Right forelimb (tissue), 1 donor: ENCODE results near the gene DDA1.

Source experiments
- DNase-seq: peaks from one replicate; pipeline ENCODE4 v3.0.0-alpha.2; 2018

DDA1 gene

DNA sequence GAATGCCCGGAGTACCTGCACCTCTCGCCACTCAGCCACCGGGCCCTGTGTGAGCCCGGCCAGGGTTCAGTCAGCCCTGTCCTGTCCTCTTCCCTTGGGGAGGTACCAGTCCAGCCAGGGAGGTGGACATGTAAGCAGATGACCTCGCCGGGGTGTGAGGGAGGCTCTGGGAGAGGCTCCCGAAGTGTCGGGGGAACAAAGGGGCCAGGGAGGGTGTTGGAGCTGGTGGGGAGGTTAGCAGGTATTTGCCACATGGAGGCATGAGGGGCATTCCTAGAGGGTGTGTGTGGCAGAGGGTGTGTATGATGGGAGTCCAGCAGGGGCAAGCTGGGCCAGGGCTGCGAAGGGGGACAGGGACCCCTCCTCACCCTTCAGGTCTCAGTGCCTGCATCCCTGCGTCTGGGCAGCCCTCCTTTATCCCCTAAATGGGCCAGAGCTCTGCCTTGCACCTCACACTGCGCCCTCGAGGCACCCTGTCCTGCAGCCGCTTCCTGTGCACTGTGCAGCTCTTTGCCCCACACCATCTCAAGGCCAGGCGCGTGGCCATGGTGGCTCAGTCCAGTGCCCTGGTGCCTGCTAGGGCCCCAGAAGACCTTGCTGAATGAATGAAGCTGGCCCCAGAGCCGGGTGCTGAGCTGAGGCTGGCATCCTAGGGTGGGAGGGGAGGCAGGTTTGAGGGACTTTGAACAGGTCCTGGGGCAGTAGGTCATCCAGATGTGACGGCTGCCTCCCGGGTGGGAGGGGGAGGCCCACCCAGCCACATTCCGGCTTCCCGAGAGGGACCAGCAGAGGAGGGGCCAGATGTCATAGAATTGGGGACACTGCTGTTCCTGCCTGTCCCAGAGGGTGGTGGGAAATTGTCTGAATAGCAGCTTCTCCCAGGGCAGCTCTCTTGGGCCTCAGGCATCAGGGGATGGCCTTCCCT is 3.1 kb downstream of the DDA1 start:
- DNase-seq = no peak

DNA sequence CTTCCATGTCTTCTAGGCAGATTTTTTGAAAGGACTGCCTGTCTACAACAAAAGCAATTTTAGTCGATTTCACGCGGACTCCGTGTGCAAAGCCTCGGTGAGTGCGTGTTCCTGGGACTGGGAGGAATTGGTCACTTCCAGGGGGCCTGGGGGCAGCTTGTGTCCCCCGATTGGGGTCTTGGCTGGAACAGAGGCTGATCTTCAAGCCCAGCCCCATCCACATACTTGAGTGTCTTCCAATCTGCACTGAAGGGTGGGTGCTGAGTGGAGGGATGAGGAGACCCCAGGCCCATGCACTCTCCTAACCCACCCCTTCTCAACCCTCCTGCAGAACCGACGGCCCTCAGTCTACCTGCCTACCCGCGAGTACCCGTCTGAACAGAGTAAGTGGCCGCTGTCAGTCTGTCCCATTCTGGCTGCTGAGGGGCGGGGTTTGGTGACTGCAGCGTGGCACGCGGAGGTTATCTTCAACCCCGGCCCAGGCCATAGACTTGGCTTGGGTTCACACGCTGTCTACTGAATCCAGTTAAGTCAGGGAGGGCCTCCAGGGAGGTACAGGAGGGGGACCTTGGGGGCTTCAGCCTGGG is 4.7 kb downstream of the DDA1 start:
- no peak for DNase-seq

DNA sequence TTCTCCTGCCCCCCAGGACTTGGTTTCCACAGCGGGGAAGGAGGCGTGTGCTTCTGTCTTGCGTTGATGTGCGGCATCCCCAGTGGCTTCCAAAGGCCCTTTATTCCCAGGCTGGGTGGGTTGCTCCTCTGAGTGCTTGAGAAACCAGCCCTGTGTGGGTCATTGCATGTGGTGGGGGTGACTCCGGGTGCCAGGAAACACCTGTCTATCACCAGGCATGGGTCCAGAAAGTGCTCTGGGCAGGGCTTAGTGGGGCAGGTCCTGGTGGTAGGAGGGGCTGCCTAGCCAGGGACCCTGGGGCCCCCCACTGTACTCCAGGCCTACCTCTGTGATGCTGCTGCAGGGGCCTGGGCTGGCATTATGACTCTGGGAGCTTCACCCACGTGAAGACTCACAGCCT is 9.6 kb downstream of the DDA1 start:
- no peak for DNase-seq

DNA sequence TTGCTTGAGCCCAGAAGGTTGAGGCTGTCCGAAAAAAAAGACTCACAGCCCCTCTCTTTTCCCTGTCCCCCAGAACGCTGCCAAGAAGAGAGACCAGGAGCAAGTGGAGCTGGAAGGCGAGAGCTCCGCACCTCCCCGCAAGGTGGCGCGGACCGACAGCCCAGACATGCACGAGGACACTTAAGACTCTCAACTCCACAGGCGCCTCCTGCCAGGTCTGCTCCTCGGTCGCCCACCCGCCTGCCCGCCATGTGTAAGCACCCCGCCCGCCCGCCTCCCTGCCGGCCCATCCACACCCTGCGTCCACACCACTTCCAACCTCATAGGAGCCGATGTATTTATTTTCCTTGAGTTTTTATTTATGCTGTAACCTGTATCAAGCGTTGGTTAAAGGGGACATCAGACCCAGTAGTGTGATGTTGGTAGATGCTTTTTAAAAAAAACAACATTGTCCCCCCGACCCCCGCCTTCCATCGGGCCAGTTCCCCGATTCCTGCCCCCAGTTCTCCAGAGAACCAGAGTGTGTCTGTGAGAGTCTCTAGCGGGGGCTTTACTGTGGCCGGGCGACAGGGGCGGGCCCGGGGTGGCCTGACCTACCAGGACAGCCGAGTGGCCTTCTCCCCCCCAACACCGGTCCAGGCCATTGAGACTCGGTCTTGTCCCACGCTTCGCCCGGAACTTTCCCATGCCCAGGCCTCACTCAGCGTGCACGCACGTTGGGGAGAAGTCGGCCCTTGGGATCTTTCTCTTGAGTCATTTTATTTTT is 10.3 kb downstream of the DDA1 start:
- no peak for DNase-seq

DNA sequence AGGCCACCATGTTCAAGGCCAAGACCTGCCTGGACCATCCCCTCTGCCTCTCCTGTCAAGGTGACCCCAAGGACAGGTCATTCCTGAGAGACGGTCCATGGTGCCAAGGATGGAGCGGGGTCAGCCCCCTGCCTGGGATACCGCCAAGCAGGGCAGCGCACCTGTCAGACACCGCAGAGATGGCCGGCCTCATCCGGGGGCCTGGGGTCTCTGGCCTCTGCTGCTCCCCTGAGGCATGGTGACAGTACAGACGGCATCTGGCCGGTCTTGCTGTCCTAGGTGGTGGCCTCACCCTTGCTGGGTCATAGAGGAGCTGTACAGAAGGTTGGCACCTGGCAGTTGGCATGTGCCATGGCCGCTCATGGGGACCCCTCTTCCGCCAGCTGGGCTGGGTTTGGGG is 11.1 kb downstream of the DDA1 start:
- no peak for DNase-seq

DNA sequence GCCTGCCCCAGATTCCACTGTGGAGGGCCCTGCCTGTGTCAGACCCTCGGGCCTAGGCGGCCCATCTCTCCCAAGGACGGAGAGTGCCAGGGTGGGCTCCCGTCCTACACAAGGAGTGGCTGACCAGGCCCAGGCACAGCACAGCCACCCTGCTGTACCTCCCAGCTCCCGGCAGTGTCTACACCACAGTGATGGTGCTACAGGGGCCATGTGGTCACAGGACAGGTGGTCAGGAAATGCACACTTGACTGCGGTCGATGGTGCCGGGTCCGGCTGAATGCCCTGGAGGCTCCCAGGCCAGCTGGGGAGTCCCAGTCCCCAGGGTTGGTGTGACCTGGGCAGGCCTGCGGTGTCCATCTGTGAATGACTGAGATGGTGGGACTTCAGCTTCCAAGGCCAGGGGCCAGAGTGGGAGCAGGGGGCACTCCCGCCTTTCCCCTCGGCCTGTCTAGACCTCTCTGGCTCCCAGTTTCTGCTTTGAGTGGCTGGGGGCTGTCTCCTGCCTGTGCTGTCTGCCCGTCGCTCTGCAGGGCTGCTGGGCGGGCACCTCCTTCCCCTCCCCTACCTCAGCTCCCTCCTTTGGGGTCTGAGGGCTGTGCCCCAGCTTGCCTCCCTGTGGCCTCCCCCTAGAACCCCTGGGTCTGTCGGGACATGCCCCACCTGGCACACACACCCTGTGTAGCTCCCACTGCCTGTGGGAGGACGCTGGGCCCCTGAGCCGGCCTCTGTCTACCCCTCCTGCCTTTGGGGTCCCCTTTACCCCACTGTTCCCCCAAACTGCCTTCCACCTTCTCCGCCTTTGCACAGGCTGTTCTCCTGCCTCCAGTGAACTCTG is 12.5 kb downstream of the DDA1 start:
- DNase-seq = no peak

DNA sequence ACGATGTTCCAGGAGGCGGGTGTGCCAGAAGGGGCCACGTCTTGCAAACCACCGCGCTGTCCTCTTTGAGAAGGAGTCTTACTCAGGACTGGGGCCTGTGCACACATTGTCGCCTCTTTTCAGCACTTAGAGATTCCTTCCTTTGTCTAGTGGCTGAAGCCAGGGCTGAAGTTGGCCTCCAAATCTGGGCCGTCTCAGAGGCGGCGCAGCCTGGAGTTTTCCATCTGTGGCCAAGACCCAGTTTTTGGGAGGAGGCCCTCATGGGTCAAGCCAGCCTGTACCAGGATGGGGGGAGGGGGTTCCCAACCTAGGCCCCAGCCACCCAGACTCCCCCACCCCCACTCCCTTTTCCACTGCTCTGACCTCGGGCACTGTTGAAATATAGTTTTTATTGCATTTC is 13.5 kb downstream of the DDA1 start:
- no peak for DNase-seq

DNA sequence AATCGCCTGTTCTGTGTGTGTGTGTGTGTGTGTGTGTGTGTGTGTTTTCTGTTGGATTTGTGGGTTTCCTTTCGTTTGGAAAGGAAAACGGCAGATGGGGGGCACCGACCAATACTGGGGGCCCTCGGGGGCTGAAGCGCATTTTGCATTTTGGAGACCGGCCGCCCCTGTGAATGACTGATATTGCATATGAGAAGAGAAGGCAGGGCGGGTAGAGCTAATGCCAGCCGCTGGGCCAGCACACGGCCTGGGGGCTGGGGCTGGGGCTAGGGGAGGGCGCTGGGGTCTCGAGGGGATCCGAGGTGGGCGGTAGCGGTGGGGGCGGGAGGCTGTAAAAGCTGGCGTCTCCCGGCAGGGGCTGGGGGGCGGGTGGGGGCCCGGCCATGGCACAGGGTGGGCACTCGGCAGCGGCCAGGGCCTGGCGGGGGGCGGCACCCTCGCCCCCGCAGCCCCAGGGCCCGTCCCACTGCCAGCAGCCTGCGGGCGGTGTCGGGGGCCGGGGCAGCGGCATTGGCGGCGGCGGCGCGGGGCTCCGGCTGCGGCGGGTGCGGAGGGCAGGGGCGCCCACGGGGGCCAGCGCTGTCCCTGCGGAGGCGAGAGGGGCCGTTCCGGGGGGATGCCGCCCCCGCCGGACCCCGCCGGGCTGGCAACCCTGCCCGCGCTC is 14.1 kb downstream of the DDA1 start:
- DNase-seq = no peak

DNA sequence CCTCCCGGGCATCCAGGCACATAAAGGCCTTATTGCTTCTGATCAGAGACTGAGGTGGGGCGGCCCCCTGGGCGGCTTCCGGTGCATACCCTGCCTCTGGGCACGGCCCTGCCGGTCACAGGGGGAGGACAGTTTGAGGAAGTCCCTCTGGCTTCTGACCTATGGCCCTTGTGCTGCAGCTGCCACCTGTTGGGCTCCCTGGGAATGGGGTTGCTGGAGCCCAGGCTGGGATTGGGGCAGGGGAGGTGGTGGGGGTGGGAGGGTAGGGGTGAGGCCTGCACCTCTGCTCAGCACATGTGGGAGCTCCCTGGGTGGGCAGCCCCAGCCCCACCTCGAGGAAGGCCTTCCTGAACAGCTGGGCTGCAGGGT is 14.6 kb downstream of the DDA1 start:
- DNase-seq = no peak

DNA sequence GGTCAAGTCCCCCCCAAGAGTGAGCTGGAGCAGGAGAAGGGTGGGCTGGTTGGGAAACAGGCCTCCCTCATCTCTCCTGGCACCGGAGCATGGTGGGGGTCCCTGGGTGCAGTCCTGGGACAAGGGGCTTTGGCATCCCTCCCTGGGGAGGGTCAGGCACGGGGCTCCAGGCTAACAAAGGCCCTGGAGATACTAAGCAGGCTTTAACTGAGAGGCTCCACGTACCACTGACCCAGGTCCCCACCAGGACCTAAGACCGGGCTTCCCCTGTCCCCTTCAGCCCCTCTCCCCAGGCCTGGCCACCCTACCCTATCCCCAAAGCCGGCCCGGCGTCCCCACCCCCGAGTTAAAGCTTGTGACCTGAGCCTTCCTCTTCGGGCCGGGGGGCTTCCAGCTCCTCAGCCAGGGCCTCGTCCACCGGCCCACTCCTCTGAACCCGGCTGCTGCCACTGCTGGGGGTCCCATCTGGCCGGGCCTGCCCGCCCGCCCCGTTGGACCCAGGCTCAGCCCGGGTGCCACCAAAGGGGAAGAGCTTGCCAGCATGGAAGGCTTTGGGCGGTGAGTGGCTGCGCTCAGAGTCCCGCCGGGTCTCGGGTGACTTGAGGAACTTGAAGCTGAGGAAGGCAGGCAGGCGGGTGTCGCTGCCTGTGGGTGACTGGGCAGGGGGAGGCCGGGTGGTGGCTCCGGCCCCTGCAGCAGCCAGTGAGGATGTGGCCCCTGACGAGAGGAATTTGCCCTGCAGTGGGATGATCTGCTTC is 15.2 kb downstream of the DDA1 start:
- no peak for DNase-seq

DNA sequence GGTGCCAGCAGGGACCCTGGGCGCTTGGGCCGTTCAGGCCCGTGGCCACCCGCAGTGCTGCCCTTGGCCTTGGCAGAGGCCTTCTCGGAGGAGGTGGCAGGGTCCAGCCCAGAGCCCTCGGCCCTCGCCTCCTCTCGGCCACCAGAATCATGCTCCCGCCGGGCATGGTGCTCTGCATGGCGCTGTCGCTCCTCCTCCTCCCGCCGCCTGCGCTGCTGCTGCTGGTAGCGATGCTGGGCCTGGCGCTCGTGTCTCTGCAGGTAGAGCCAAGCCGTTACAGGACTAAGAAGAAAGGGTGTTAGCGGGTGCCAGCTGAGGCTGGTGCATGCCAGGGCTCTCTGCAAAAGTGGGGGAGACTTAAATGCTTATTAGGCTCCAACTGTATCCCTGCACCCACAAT is 15.8 kb downstream of the DDA1 start:
- no peak for DNase-seq

DNA sequence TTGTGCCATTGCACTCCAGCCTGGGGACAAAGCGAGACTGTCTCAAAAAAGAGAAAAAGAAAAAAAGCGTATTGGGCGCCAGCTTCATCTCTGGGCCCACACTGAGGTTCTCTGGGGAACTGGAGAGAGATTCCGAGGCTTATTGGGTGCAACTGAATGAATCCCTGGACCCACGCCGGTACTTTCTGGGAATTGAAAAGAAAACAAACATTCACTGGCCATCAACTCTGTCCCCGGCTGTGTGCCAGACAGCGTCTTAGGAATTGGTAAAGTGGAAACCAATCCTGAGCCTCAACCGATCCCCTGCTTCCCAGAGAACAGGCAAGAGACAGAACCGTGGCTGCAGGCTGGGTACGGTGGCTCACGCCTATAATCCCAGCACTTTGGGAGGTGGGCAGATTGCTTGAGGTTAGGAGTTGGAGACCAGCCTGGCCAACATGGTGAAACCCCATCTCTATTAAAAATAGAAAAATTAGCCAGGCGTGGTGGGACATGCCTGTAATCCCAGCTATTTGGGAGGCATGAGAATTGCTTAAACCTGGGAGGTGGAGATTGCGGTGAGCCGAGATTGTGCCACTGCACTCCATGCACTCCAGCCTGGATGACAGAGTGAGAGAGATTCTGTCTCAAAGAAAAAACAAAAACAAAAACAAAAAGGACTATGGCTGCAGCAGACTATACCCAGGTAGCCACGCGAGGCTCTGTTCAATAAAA is 16.7 kb downstream of the DDA1 start:
- no peak for DNase-seq

DNA sequence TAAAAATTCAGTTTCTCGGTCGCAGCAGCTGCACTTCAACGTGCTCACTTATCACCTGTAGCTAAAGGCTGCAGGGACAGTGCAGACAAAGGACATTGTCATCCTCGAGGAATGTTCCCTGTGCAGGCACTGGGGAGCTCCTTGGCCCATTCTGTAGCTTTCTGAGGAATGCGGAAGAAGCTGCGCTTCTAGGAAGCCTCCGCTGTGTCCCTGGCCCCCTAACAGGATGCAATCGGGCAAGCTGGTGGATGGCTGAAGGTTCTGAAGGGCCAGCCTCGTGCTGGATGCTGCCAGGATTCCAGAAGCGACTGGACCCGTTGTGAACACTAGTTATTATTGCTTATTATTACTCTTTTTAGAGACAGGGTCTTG is 17.2 kb downstream of the DDA1 start:
- DNase-seq = no peak

DNA sequence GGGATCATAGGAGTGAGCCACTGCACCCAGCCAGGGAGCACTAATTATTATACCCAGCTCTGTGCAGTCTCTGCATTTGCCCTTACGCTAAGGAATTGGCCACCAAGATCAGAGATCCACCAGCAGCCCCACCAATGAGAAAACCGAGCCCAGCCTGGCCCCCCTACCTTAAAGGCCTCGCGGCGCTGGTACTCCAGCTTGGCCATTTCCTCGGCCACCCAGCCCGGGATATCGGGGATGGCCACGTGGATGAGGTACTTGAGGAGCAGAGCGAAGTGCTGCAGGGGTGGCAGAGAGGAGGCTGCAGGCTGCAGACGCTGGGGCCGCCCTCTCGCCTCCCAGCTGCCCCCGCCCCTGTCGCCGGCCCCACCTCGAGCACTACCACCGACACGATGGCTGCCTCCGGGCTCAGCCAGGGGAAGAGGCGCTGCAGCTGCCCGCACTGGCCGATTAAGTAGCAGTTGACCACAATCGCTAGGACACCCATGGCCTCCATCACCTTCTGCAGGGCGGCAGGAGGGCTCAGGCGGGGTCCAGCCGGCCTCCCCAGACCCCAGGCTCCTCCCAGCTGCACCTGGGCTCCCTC is 17.8 kb downstream of the DDA1 start:
- DNase-seq = no peak

DNA sequence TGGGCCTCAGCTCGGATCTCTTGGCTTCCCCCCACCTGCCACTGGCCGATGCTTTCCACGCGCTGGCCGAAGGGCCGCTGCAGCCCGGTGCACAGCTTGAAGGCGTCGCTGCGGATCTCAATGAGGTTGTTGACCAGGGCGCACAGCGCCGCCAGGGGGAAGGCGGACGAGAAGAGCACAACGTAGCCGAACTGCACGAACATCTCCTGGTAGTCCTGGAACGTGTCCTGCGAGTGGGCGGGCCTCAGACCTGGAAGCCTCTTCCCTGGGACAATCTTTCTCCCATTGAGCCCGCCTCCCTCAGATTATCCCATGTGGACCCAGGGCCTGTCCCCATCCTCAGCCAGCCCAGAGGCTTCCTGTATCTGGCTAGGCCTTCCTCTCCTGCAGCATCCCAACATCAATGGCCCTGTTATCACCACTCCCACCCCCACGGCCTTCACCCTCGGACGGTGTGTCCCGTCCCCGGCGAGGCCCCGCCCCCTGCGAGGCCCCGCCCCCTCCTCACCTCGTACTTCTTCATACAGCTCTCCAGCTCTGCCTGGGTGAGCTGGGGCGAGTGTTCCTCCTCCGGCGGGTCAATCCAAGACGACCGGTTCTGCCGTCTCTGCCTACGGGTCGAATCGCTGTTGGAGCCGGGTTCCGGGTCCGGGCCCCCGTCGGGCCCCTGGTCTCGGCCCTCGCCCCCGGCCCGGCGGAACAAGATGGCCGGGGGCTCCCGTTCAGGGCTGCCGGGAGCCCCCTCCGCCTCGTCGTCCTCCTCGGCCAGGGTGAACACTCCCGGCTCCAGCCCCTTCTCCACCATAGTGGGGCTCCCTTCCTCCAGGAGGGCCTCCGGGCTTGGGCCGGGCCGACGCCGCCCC is 18.5 kb downstream of the DDA1 start:
- DNase-seq = peak; percentile 75

DNA sequence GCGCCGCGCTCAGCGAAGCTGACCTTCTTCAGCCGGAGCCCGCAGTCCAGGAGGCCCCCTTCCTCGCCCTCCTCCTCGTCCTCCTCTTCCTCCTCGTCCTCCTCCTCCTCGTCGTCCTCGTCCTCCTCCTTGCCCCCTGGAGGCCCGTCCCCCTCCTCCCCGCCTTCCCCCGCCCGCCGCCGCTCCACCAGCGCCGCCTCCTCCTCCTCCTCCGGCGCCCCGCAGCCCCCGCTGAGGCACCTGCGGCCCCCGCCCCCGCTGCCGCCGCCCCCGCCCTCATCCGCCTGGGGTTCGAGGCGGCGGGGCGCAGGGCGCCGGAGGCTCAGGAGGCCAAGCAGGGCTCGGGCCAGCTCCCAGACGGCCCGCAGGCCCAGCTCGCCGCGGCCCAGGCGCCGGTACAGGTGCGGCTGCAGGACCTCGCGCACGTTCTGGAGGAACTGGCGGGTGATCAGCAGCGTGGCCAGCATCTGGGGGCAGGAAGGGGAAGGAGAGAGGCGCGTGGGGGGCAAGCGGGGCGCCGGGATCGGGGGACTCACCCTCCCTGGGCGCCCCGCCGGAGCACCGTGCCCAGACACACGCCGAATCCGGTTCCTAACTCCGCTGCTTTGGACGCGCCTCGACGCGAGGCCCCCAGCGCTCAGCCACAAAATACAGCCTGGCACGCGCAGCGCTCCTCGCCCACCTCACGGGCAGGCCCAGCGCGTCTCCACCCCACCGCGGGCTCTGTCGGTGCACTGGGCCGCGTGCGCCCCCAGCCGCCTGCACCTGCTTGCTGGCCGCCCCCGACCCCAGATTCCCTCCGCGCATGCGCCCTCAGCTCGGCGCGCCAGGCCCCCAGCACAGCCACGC is 19.4 kb downstream of the DDA1 start:
- DNase-seq = no peak

DNA sequence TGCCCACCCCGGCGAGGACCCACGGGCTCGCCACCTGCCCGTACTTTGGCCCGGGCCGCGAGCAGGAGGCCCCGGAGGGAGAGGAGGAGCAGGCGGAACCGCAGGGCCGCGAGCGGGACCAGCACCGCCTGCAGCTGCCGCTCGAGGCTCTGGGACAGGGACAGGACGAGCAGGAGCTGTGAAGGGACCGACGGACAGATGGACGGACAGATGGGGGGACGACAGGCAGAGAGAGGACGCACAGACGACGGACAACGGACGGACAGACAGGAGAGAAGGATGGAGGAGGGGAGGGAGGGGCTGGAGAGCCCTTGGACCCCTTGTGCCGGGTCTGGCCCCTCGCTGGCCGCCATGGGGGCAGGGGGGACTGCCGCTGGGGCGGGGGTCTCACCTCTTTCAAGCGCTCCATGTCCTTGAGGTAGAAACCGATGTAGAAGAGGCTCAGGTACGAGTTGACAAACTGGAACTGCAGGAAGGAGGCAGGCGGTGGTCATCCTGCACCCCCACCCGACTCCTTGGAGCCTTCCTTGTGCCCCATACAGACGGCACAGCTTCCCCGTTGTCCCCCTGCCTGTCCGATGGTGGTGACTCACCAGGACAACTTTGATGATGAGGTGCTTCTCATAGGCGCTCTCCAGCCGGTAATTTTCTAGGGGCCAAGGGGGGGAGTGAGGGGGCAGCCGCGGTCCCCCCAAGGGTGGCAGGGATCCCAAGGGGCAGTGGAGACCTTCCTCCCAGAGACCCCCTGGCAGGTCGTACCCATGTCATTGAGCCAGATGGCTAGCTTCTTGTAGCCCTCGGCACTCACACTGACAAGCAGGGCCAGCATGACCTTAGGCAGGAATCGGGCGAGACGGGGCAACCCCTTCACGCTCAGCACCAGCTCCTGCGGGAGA is 20.3 kb downstream of the DDA1 start:
- DNase-seq = no peak
